ENCODE measurements around the gene DDX28.

- TF ChIP-seq CTCF (IDR thresholded peaks at IDR 0.05) (no peak), POLR2A (IDR thresholded peaks at IDR 0.05) (no peak)
Measured at GRCh38 chr16:68022278-68022727, 729 bp downstream of the DDX28 start.
